T-helper 9 cell (primary cell): Measurements from ENCODE around the gene ADM5.
"Not testable (repeated sequence)": the region's sequence is repeated elsewhere in the genome, so short reads cannot be mapped to it uniquely, and the experiment has no call there.

Source experiments
- DNase-seq: peaks from one replicate; pipeline ENCODE4 v3.0.0-alpha.2; 2020

The ADM5 gene

DNA sequence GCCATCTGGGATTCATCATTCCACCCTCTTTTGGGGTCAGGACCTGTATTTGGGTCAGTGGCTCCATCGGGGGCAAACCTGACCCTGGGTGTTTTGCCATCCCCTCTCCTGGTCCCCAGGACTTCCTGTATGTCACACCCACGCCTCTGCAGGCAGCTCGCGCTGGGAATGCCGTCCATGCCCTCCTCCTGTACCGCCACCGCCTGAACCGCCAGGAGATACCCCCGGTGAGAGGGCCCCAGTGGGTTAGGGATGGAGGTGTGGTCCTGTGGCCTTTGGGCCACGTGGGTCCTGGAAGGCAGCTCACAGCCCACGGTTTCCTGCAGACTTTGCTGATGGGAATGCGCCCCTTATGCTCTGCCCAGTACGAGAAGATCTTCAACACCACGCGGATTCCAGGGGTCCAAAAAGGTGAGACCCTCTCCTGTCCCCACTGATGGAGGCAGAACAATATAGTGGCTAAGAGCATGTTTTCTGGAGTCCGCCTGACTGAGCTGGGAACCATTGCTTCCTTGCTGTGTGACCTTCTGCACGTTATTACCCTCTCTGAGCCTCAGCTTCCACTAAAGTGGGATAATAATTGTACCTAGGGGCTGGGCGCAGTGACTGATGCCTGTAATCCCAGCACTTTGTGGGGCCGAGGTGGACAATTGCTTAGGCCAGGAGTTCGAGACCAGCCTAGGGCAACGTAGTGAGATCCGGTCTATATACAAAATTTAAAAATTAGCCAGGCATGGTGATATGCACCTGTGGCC lies 15.7 kb downstream of the ADM5 start:
- DNase-seq, result no peak

DNA sequence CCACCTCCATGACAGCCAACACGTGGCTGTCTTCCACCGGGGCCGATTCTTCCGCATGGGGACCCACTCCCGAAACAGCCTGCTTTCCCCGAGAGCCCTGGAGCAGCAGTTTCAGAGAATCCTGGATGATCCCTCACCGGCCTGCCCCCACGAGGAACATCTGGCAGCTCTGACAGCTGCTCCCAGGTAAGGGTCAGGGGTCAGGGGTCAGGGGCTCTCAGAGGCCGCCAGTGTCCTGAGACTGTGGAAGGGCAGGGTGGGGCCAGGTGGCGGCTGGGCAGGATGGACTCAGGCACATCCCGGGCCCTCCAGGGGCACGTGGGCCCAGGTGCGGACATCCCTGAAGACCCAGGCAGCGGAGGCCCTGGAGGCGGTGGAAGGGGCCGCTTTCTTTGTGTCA lies 16.5 kb downstream of the ADM5 start:
- no peak for DNase-seq

DNA sequence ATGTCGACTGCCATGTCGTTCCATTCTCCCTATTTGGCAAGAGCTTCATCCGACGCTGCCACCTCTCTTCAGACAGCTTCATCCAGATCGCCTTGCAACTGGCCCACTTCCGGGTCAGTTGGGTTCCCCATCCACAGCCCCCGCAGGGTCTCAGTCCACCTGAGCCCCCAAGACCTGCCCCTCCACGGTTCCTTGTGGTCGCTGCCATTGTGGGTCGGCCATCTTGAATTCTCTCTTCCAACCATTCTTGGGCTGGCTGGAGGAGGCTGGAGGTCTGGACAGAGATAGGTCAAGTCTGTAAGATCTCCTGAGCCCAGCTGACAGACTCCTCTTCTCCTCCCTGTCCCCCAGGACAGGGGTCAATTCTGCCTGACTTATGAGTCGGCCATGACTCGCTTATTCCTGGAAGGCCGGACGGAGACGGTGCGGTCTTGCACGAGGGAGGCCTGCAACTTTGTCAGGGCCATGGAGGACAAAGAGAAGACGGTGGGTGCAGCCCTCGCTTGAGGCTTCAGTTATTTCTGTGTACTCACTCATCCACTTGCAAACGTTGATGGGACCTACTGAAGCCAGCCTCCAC lies 21.1 kb downstream of the ADM5 start:
- no peak for DNase-seq

DNA sequence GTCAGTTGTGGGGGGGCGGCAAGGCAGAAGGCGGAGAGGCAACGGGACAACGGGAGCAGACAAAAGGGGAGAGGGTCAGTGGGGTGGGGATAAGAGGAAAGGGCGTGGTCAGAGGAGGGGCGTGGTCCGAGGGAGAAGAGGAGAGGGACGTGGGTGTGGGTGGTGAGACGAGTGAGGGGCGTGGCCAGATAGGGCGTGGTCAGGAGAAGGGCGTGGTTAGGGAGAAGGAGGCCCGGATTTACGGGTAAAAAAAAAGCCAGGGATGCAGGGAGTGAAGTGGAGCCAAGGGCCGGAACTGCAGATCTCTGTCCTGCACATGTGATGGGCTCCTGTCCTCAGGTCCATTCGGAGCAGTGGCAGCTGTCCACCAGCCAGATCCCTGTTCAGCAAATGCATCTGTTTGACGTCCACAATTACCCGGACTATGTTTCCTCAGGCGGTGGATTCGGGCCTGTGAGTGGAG lies 23.0 kb downstream of the ADM5 start:
- no peak for DNase-seq

DNA sequence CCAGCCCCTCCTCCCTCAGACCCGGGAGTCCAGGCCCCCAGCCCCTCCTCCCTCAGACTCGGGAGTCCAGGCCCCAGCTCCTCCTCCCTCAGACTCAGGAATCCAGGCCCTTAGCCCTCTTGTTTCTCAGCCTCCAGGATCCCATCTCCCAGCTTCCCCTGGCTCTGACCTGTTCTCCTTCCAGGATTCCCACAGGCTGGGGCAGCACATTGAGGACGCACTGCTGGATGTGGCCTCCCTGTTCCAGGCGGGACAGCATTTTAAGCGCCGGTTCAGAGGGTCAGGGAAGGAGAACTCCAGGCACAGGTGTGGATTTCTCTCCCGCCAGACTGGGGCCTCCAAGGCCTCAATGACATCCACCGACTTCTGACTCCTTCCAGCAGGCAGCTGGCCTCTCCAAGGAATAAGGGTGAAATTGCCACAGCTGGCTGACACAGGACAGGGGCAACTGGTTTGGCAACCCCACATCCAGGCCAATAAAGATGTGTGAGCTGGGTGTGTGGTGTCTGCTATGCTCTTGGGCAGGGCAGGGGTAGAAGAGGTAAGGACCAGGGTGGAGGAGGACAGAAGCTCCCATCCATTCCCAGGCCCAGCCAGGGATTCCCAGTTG lies 23.9 kb downstream of the ADM5 start:
- DNase-seq, result no peak

DNA sequence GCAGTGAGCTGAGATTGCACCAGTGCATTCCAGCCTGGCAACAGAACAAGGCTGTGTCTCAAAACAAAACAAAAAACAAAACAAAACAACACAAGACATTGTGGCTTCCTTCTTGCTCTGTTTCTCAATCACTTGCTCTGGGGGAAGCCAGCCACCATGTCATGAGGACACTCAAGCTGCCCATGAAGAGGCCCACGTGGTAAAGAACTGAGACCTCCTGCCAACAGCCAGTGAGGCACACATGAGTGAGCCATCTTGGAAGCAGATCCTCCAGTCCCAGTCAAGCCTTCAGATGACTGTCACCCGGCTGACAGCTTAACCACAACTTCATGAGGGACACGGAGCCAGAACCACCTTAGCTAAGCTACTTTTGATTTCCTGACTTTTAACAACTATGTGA lies 26.8 kb downstream of the ADM5 start:
- DNase-seq, result no peak

DNA sequence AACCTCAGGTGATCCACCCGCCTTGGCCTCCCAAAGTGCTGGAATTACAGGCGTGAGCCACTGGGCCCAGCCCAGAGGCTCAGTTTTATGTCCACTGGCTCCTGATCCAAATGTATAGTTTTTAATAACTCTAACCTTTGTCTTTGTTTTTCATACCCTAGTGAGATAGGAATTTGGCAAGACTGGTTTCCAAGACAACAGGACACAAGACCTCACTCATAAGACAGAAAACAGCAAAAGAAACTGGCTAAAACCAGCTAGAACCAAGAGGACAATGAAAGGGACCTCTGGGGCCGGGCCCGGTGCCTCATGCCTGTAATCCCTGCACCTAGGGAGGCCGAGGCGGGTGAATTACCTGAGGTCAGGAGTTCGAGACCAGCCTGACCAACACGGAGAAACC lies 29.1 kb downstream of the ADM5 start:
- DNase-seq, result no peak

DNA sequence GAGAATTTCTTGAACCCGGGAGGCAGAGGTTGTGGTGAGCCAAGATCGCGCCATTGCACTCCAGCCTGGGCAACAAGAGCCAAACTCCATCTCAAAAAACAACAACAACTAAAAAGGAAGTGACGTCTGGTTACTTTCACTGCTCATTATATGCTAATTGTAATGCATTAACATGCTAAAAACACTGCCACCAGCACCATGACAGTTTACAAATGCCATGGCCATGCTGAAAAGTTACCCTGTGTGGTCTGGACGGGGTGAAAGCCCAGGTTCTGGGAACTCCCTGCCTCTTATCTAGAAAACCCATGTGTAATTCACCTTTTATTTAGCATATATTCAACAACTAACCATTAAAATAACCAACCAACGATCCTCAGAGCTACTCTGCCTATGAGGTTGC lies 29.6 kb downstream of the ADM5 start:
- DNase-seq, result no peak

DNA sequence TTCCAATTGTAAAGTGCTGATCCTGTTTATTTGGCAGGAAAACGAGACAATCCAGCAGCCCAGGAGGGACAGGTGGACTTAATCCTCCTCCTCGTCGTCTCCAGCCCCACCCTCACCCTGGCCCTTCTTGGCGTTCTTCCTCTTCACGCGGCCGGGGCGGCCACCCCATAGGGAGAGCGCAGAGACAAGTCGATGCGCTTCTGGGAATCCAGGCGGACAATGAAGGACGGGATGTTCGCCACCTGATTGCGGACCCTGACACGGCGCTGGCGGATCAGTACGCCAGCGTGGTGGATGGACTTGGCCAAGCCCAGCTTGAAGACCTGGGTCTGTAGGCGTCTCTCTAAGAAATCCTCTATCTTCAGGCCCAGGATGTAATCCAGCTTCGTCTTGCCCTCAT lies 30.0 kb downstream of the ADM5 start:
- DNase-seq, result not testable (repeated sequence)

DNA sequence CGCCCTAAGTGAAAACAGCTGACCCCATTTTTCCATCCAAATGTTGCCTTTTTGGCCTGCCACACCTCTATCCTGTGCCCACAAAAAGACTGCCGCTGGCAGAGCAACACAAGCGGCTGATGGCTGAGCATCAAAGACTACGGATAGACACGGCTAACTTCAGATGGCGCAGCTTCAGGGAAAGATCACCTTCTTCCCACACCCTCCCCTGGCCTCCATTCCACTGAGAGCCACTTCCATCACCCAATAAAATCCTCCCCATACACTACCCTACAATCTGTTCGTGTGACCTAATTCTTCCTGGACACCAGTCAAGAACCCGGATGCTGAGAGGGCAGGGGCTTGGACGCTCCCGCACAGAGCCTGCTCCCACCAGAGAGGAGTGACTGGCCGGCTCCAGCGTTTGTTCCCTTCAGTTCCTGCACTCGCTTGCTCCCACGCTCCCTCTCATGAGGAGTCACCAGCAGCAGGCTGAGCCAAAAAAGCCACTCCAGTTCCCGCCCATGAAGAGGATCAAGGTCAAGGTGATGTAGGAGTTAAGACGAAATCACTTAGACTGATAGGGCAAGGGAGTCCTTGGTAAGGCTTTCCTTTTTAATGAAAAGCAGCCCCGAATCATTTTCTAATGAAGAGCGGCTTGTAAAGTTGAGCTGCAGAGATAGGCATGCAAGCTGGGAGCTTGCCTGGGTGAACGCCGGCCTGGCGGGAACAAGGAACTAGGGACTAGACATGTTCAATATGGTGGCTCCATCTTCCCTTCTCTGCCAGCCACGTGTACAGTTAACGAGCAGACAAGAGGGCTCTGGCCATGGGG lies 38.0 kb downstream of the ADM5 start:
- no peak for DNase-seq

DNA sequence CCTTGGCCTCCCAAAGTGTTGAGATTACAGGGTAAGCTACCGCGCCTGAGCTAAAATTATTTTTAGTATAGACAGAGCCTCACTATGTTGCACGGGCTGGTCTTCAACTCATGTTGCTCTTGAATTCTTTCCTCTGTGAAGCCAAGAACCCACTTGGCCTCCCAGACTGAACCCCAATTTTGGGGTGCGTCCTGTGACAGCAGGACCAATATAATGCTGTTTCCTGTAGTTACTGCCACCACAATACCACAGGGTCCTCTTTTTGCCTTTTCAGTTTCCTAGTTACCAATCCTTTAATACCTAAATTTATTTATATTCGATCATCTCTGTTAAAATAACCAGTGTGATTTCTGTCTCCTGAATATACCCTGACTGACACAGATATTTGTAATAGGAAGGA lies 40.8 kb downstream of the ADM5 start:
- no peak for DNase-seq

DNA sequence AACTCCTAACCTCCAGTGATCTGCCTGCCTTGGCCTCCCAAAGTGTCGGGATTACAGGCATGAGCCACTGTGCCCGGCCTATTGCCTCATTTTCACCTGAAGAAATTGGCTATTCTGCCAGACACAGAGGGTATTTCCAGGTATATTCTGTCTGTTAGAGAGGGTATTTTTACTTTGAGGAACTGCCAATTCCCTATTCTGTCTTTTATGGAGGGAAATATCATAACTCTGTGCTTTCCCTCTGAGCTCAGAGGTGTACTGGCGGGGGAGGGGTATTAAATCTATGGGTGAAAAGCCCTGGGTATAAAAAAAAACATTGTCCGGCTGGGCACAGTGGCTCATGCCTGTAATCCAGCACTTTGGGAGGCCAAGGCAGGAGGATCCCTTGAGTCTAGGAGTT lies 48.9 kb downstream of the ADM5 start:
- DNase-seq, result no peak

DNA sequence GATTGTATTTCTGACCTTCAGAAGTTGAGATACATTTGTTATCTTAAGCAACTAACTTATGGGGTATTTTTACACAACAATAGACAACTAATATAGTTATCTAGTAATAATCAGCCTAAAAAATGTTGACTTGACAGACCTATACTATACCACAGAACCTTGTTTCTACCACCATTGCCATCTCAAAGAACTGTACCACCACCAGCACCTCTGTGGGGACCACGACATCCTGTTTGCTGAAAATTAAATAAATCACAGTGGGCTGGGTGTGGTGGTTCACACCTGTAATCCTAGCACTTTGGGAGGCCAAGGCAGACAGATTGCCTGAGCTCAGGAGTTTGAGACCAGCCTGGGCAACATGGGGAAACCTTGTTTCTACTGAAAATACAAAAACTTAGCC lies 49.7 kb downstream of the ADM5 start:
- no peak for DNase-seq

DNA sequence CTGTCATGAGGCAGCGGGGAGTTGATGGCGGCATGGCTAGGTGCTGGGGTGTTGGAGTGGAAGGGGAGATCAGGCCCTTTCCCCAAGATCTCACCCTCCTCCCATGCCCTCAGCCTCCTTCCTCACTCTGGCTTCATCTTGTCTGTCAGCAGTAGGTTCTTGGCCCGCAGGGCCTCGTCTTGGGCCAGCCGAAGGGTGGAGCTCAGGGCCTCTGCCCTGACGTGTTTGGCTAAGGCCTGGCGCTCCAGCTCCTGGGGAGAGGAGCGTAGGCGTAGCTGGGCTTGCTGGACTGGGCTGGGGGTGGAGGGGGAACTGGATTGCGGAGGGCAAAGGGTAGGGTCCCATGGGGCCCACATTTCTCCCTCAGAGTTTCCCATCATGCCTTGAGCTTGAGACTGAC lies 50.5 kb downstream of the ADM5 start:
- DNase-seq, result no peak
